K562 (cell line): ENCODE measurements around the gene TXNDC8. TPM values are rescaled to one million over a fixed set of nuclear protein-coding genes. Genes with fewer than 3 reads are reported as not detected.

Experiments
- AFF4 ChIP-seq: sonication (generic); formaldehyde crosslinking; IDR thresholded peaks from 2 replicates; pipeline ENCODE4 v1.8.0; 2023; ENCODE audit warnings: mild to moderate bottlenecking, missing genetic modification reagents
- ASH1L ChIP-seq: fragments of 450-650 bp; IDR thresholded peaks from 2 replicates; pipeline ENCODE4 v1.6.1; 2018; ENCODE audit warnings: borderline replicate concordance, mild to moderate bottlenecking, low read depth; ENCODE audit not compliant: partially characterized antibody
- BCLAF1 ChIP-seq, 2 experiments: fragments of 450-650 bp in 1 of 2; IDR thresholded peaks; 2 replicates each; pipeline ENCODE4 v1.6.1; 2011 to 2017; ENCODE audit warnings: low read depth in 2 of 2, antibody characterized with exemption in 1 of 2, borderline replicate concordance in 1 of 2, low read length in 1 of 2, mild to moderate bottlenecking in 1 of 2, mixed read lengths in 1 of 2; ENCODE audit not compliant: control insufficient read depth in 1 of 2
- CBX8 ChIP-seq: fragments of 200-600 bp; sonication (generic); IDR thresholded peaks from 2 replicates; pipeline ENCODE4 v1.6.1; 2012; ENCODE audit warnings: borderline replicate concordance, mixed run types, low read depth, mild to moderate bottlenecking, moderate library complexity, mixed read lengths, low read length, control low read depth, inconsistent platforms; ENCODE audit not compliant: poor library complexity, severe bottlenecking; ENCODE audit errors: extremely low read depth
- CREB5 ChIP-seq: fragments of 250-450 bp; sonication (Bioruptor Pico); IDR thresholded peaks from 2 replicates; pipeline ENCODE4 v1.5.0; 2020; ENCODE audit warnings: mild to moderate bottlenecking
- ETS2 ChIP-seq: IDR thresholded peaks from 2 replicates; pipeline ENCODE4 v1.6.1; 2016; ENCODE audit warnings: borderline replicate concordance, missing genetic modification characterization, mild to moderate bottlenecking, moderate library complexity, missing compliant biosample characterization; ENCODE audit not compliant: poor library complexity, severe bottlenecking
- L3MBTL2 ChIP-seq: fragments of 450-650 bp; IDR thresholded peaks from 2 replicates; pipeline ENCODE4 v1.6.1; 2016; ENCODE audit warnings: mild to moderate bottlenecking, moderate library complexity
- LCOR ChIP-seq: sonication (generic); formaldehyde crosslinking; IDR thresholded peaks from 2 replicates; pipeline ENCODE4 v1.8.0; 2022; ENCODE audit warnings: mild to moderate bottlenecking, missing genetic modification reagents
- MYNN ChIP-seq, 2 experiments: sonication (generic); formaldehyde crosslinking in 1 of 2; IDR thresholded peaks; 2 replicates each; pipeline versions ENCODE4 v1.5.0 to v1.6.1; 2016 to 2020; ENCODE audit warnings: antibody characterized with exemption in 1 of 2, missing genetic modification reagents in 1 of 2
- RNF219 ChIP-seq: fragments of 250-450 bp; sonication (Bioruptor Pico); IDR thresholded peaks from 2 replicates; pipeline ENCODE4 v1.5.0; 2022; ENCODE audit warnings: mild to moderate bottlenecking
- SRF ChIP-seq, 2 experiments: fragments of 250-450, 450-650 bp in 1 of 2; sonication (Bioruptor Pico) in 1 of 2; sonication (generic) in 1 of 2; formaldehyde crosslinking; IDR thresholded peaks; 2 replicates each; pipeline versions ENCODE4 v1.5.0 to v1.5.1; 2020 to 2022; ENCODE audit warnings: mild to moderate bottlenecking in 1 of 2, missing genetic modification reagents in 1 of 2
- USF1 ChIP-seq: sonication (generic); formaldehyde crosslinking; IDR thresholded peaks from 2 replicates; pipeline ENCODE4 v1.9.0; 2022; ENCODE audit warnings: mild to moderate bottlenecking, missing genetic modification reagents
- ZNF444 ChIP-seq: fragments of 250-450 bp; sonication (Bioruptor Pico); IDR thresholded peaks from 2 replicates; pipeline ENCODE4 v1.4.0; 2020; ENCODE audit warnings: mild to moderate bottlenecking, moderate library complexity
- polyA plus RNA-seq, 8 experiments: library from polyadenylated mRNA; depleted of rRNA in 4 of 8; stranded (reverse) in 5 of 8; unstranded in 3 of 8; fragments of >200 nt; fragmentation: Nextera tagmentation in 2 of 8; fragmentation: Illumina TruSeq in 1 of 8; extraction: Ambion mirVana in 2 of 8; extraction: Trizol in 1 of 8; gene quantifications; 2 replicates each; pipeline versions ENCODE4 v1.2.1 to v1.2.3, GENCODE V29; 2011 to 2014; ENCODE audit warnings: inconsistent platforms in 1 of 8, missing spikeins in 1 of 8
- total RNA-seq, 7 experiments: library from RNA; depleted of rRNA in 6 of 7; stranded (reverse); fragments of >200 nt in 6 of 7; fragmentation: Illumina TruSeq in 2 of 7; extraction: Trizol in 2 of 7; gene quantifications; 2 replicates each; pipeline versions ENCODE4 v1.2.1 to v1.2.3, GENCODE V29; 2011 to 2021; ENCODE audit warnings: low replicate concordance in 1 of 7

Gene TXNDC8
- total and polyA plus RNA-seq, 9 of the 15 experiments (the other 6 are each of a cell fraction or from before 2014, with no cell fraction given) = not detected

GRCh38 chr9:110371411-110372007 is 33.8 kb upstream of the TXNDC8 start (continued):
- TF ChIP-seq BCLAF1 (IDR thresholded peaks at IDR 0.05; ENCODE audit: borderline replicate concordance in 1 of 2, control insufficient read depth in 1 of 2, low read depth in 2 of 2, low read length in 1 of 2) = no peak
- no peak for TF ChIP-seq L3MBTL2
- TF ChIP-seq ZNF444 = 0 out of 2 replicates have a peak, but pooled peaks have one; percentile 60
- TF ChIP-seq CBX8 = no peak
- TF ChIP-seq ASH1L = no peak
- no peak for TF ChIP-seq USF1
- peak in 1 of 2 experiments; percentile 50; a peak in 1 of 4 replicates for TF ChIP-seq SRF (CRISPR knock-in tag; IDR thresholded peaks at IDR 0.05)
- TF ChIP-seq RNF219 (CRISPR knock-in tag) = no peak
- TF ChIP-seq CREB5 (CRISPR knock-in tag) = 0 out of 2 replicates have a peak, but pooled peaks have one; percentile 36
- TF ChIP-seq AFF4 (CRISPR knock-in tag) = no peak
- peak; percentile 77; the same call in 1 of the 2 replicates for TF ChIP-seq MYNN (IDR thresholded peaks at IDR 0.05)
- TF ChIP-seq MYNN (CRISPR knock-in tag; IDR thresholded peaks at IDR 0.05) = no peak
- peak; percentile 41; the same call in 1 of the 2 replicates for TF ChIP-seq LCOR (CRISPR knock-in tag)
- TF ChIP-seq ETS2 = no peak
